ENCODE data around the gene PYGO2.

GRCh38 chr1:154972213-154972516, 10.6 kb upstream of the PYGO2 start:
- TF ChIP-seq CREB5 (CRISPR knock-in tag; IDR thresholded peaks at IDR 0.05; ENCODE audit: low read depth) (no peak), OSR1 (CRISPR knock-in tag; IDR thresholded peaks at IDR 0.05) (no peak), ZFP3 (CRISPR knock-in tag; IDR thresholded peaks at IDR 0.05) (no peak), PATZ1 (CRISPR knock-in tag; IDR thresholded peaks at IDR 0.05; ENCODE audit: borderline replicate concordance) (no peak), ZC3H10 (CRISPR knock-in tag; IDR thresholded peaks at IDR 0.05) (no peak), CSRNP3 (CRISPR knock-in tag; IDR thresholded peaks at IDR 0.05) (no peak), RARB (CRISPR knock-in tag; IDR thresholded peaks at IDR 0.05) (no peak)

Measured in SK-N-SH treated with all-trans-retinoic acid at 6 μM for 48 hours (cell line).